ENCODE data around the gene ADIPOR2.
"Not testable (repeated sequence)": the region's sequence is repeated elsewhere in the genome, so short reads cannot be mapped to it uniquely, and the experiment has no call there.

Gene ADIPOR2

DNA sequence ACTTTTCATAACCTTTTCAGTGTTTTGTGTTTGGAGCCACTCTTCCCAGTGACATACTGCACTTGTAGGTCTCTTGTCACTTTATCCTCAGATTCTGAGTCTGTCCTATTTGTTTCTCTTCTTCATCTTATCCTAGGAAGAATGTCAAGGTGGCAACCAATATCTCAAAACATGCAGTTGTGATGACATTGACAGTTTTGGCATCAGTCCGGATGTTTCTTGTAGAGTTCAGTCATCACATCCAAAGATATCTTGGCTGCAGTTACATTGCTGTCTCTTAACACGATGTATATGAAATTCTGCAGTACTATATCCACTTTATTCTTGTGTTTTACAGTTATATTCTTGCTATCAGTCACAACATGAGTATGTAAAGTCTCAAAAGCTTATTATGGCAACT, 6.4 kb downstream of the ADIPOR2 start:
- Histone ChIP-seq H3K4me1 (ENCODE audit: control insufficient read depth, insufficient read depth, low read length) (no peaks in the 10 kb centered on the region), H3K4me3 (ENCODE audit: low read length) (no peak overlapping the region), H3K27ac (ENCODE audit: low read depth, low read length) (no peak overlapping the region), H3K36me3 (ENCODE audit: control insufficient read depth, insufficient read depth, low read length) (no peaks in the 10 kb centered on the region), H3K27me3 (ENCODE audit: control insufficient read depth, insufficient read depth, low read length) (no peaks in the 10 kb centered on the region), H3K9ac (ENCODE audit: low read length) (no peak overlapping the region)

DNA sequence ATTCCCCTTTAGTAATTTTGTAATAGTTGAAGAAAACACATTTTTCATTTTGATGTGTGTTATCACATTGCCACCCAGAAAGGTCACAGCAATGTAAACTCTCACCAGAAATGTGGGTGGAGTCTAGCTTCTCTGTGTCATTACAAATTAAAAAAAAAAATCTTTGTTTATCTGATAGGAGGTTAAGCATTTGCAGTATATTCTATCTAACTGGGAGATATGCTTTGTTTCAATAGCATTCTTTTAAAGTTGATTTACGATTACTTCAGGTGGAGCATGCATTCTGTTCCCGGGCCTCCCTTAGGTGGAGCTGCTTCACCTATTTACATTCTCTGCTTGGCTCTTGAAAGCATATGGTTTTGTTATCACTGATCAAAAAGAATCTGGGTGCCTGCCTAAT, 7.8 kb downstream of the ADIPOR2 start:
- H3K36me3 ChIP-seq (ENCODE audit: control insufficient read depth, insufficient read depth, low read length) = no peaks in the 10 kb centered on the region
- H3K4me1 ChIP-seq (ENCODE audit: control insufficient read depth, insufficient read depth, low read length) = no peaks in the 10 kb centered on the region
- H3K4me3 ChIP-seq (ENCODE audit: low read length) = no peak overlapping the region
- no peak overlapping the region for H3K27ac ChIP-seq (ENCODE audit: low read depth, low read length)
- H3K27me3 ChIP-seq (ENCODE audit: control insufficient read depth, insufficient read depth, low read length) = no peaks in the 10 kb centered on the region
- H3K9ac ChIP-seq (ENCODE audit: low read length) = no peak overlapping the region

GRCh38 chr12:1702713-1703112, 11.8 kb downstream of the ADIPOR2 start:
- Histone ChIP-seq H3K27ac (ENCODE audit: low read depth, low read length) (no peak overlapping the region), H3K4me3 (ENCODE audit: low read length) (no peak overlapping the region), H3K36me3 (ENCODE audit: control insufficient read depth, insufficient read depth, low read length) (no peaks in the 10 kb centered on the region), H3K4me1 (ENCODE audit: control insufficient read depth, insufficient read depth, low read length) (no peaks in the 10 kb centered on the region), H3K27me3 (ENCODE audit: control insufficient read depth, insufficient read depth, low read length) (no peaks in the 10 kb centered on the region), H3K9ac (ENCODE audit: low read length) (no peak overlapping the region)

- H3K27me3 ChIP-seq (ENCODE audit: control insufficient read depth, insufficient read depth, low read length) = no peaks in the 10 kb centered on the region
- H3K4me3 ChIP-seq (ENCODE audit: low read length) = no peak overlapping the region
- H3K9ac ChIP-seq (ENCODE audit: low read length) = no peak overlapping the region
- H3K27ac ChIP-seq (ENCODE audit: low read depth, low read length) = no peak overlapping the region
- H3K4me1 ChIP-seq (ENCODE audit: control insufficient read depth, insufficient read depth, low read length) = no peaks in the 10 kb centered on the region
- no peaks in the 10 kb centered on the region for H3K36me3 ChIP-seq (ENCODE audit: control insufficient read depth, insufficient read depth, low read length)
Observed at GRCh38 chr12:1703771-1704722, 13.2 kb downstream of the ADIPOR2 start.

DNA sequence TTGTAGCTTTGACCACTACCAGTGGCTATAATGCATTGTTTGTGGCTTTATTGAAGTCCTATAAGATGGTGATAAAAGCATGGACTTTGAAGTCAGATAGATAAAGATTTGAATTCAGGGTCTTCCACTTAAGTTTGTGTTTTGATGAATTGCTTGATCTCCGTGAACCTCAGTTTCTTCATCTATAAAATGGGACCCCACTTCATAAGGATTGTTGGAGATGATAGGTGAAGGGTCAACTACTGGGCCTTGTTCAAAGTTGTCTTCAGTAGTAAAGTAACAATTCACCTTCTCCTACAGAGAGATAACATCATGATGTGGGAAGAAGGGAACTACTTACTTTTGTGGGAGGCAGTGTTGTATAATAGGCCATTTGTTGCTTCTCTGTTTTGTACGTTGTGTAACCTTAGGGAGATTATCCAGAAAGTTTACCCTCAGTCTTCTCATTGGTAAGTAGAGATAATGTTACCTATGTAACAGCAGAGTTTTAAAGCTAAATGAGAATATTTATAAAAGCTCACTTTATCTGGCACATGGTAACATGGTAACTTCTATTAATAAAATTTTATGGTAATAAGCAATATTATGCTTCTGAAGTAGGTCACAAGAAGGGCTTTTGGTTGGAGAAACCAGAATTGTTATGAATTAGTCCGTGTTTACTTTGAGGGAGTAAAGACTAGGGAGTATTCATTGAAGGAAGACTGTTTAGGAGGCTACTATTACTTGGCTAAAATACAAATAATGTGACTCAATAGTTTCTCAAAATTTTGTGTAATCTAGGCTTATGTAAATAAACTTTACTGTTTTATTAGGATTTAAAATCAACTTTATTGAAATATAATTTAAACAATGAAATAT, 15.1 kb downstream of the ADIPOR2 start:
- H3K27me3 ChIP-seq (ENCODE audit: control insufficient read depth, insufficient read depth, low read length) = no peaks in the 10 kb centered on the region
- H3K4me1 ChIP-seq (ENCODE audit: control insufficient read depth, insufficient read depth, low read length) = no peaks in the 10 kb centered on the region
- no peak overlapping the region for H3K9ac ChIP-seq (ENCODE audit: low read length)
- no peak overlapping the region for H3K27ac ChIP-seq (ENCODE audit: low read depth, low read length)
- H3K4me3 ChIP-seq (ENCODE audit: low read length) = no peak overlapping the region
- no peaks in the 10 kb centered on the region for H3K36me3 ChIP-seq (ENCODE audit: control insufficient read depth, insufficient read depth, low read length)

DNA sequence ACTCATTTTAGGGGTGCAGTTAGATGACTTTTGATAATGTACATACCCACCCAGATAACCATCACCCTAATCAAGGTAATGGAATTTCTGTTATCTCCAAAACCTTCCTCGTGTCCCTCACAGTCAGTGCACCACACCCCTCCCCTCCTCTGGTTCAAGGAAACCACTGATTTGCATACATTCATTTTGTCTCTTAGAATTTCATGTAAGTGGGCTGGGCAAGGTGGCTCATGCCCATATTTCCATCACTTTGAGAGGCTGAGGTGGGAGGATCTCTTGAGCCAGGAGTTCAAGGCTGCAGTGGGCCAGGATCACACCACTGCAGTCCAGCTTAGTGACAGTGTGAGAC, 15.7 kb downstream of the ADIPOR2 start:
- no peak overlapping the region for H3K27ac ChIP-seq (ENCODE audit: low read depth, low read length)
- no peaks in the 10 kb centered on the region for H3K27me3 ChIP-seq (ENCODE audit: control insufficient read depth, insufficient read depth, low read length)
- H3K36me3 ChIP-seq (ENCODE audit: control insufficient read depth, insufficient read depth, low read length) = no peaks in the 10 kb centered on the region
- H3K4me3 ChIP-seq (ENCODE audit: low read length) = no peak overlapping the region
- H3K4me1 ChIP-seq (ENCODE audit: control insufficient read depth, insufficient read depth, low read length) = no peaks in the 10 kb centered on the region
- no peak overlapping the region for H3K9ac ChIP-seq (ENCODE audit: low read length)

DNA sequence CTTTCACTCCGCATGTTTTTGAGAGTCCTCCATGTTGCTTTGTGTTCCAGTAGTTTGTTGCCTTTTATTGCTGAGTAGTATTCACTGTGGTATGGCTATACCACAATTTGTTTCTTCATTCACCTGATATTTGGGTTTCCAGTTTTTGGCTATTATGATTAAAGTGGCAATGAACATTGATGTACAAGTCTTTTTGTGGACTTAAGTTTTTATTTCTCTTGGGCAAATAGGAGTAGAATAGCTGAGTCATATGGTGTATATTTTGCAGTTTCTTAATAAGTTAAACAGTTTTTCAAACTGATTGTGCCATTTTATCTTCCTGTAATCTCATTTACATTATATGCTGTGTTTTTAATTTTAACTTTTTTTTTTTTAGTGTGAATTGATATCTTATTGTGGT, 16.2 kb downstream of the ADIPOR2 start:
- H3K4me1 ChIP-seq (ENCODE audit: control insufficient read depth, insufficient read depth, low read length) = no peaks in the 10 kb centered on the region
- no peak overlapping the region for H3K9ac ChIP-seq (ENCODE audit: low read length)
- H3K27ac ChIP-seq (ENCODE audit: low read depth, low read length) = no peak overlapping the region
- H3K27me3 ChIP-seq (ENCODE audit: control insufficient read depth, insufficient read depth, low read length) = no peaks in the 10 kb centered on the region
- H3K4me3 ChIP-seq (ENCODE audit: low read length) = no peak overlapping the region
- H3K36me3 ChIP-seq (ENCODE audit: control insufficient read depth, insufficient read depth, low read length) = no peaks in the 10 kb centered on the region

- H3K4me1 ChIP-seq (ENCODE audit: control insufficient read depth, insufficient read depth, low read length); H3K27ac ChIP-seq (ENCODE audit: low read depth, low read length); H3K27me3 ChIP-seq (ENCODE audit: control insufficient read depth, insufficient read depth, low read length); H3K9ac ChIP-seq (ENCODE audit: low read length); H3K4me3 ChIP-seq (ENCODE audit: low read length); H3K36me3 ChIP-seq (ENCODE audit: control insufficient read depth, insufficient read depth, low read length): not testable (repeated sequence)
Observed at GRCh38 chr12:1709968-1710367, 19.1 kb downstream of the ADIPOR2 start.

GRCh38 chr12:1710870-1711269, 20.0 kb downstream of the ADIPOR2 start:
- not testable (repeated sequence) for H3K4me3 ChIP-seq (ENCODE audit: low read length); H3K36me3 ChIP-seq (ENCODE audit: control insufficient read depth, insufficient read depth, low read length); H3K27me3 ChIP-seq (ENCODE audit: control insufficient read depth, insufficient read depth, low read length); H3K9ac ChIP-seq (ENCODE audit: low read length); H3K4me1 ChIP-seq (ENCODE audit: control insufficient read depth, insufficient read depth, low read length); H3K27ac ChIP-seq (ENCODE audit: low read depth, low read length)

- not testable (repeated sequence) for H3K36me3 ChIP-seq (ENCODE audit: control insufficient read depth, insufficient read depth, low read length); H3K27ac ChIP-seq (ENCODE audit: low read depth, low read length); H3K4me3 ChIP-seq (ENCODE audit: low read length); H3K27me3 ChIP-seq (ENCODE audit: control insufficient read depth, insufficient read depth, low read length); H3K4me1 ChIP-seq (ENCODE audit: control insufficient read depth, insufficient read depth, low read length); H3K9ac ChIP-seq (ENCODE audit: low read length)
Observed at GRCh38 chr12:1711536-1712211, 20.8 kb downstream of the ADIPOR2 start.

- H3K27ac ChIP-seq (ENCODE audit: low read depth, low read length); H3K4me1 ChIP-seq (ENCODE audit: control insufficient read depth, insufficient read depth, low read length): not testable (repeated sequence)
Observed at GRCh38 chr12:1712305-1712704, 21.4 kb downstream of the ADIPOR2 start.

DNA sequence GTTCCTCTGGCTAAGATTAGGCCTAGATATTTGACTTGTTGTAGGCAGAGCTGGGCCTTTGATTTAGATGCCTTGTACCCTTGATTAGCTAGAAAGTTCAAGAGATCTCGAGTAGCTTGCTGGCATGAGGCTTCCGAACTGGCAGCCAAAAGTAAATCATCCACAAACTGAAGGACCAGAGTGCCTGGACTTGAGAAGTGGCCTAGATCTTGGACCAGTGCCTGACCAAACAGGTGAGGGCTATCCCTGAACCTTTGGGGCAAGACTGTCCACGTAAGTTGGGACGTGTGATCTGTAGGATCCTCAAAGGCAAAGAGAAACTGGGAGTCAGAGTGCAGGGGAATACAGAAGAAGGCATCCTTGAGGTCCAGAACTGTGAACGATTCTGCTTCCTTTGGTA, 22.0 kb downstream of the ADIPOR2 start:
- H3K27me3 ChIP-seq (ENCODE audit: control insufficient read depth, insufficient read depth, low read length); H3K4me3 ChIP-seq (ENCODE audit: low read length); H3K4me1 ChIP-seq (ENCODE audit: control insufficient read depth, insufficient read depth, low read length); H3K36me3 ChIP-seq (ENCODE audit: control insufficient read depth, insufficient read depth, low read length); H3K9ac ChIP-seq (ENCODE audit: low read length); H3K27ac ChIP-seq (ENCODE audit: low read depth, low read length): not testable (repeated sequence)

More at GRCh38 chr12:1712305-1712704, 21.4 kb downstream of the ADIPOR2 start:
- not testable (repeated sequence) for H3K27me3 ChIP-seq (ENCODE audit: control insufficient read depth, insufficient read depth, low read length); H3K4me3 ChIP-seq (ENCODE audit: low read length); H3K36me3 ChIP-seq (ENCODE audit: control insufficient read depth, insufficient read depth, low read length); H3K9ac ChIP-seq (ENCODE audit: low read length)
